H7 (cell line): ENCODE data around the gene OPN1MW3. TPM values are rescaled to one million over a fixed set of nuclear protein-coding genes. Genes with fewer than 3 reads are reported as not detected.
"Not testable (repeated sequence)": the region's sequence is repeated elsewhere in the genome, so short reads cannot be mapped to it uniquely, and the experiment has no call there.

Experiments used
- DNase-seq: peaks from one replicate; pipeline ENCODE4 v3.0.0; 2012
- H3K27me3 ChIP-seq: 2 replicates; pipeline ENCODE4 v1.6.0; 2011; ENCODE audit warnings: mild to moderate bottlenecking, low read length; ENCODE audit not compliant: control insufficient read depth, insufficient read depth
- H3K36me3 ChIP-seq: replicated peaks from 2 replicates; pipeline ENCODE4 v1.5.1; 2011; ENCODE audit warnings: low read length; ENCODE audit not compliant: control insufficient read depth, insufficient read depth
- H3K4me3 ChIP-seq: 2 replicates; pipeline ENCODE4 v1.5.1; 2011; ENCODE audit warnings: low read depth, mild to moderate bottlenecking, control low read depth, low read length, moderate library complexity; ENCODE audit not compliant: insufficient read depth
- total RNA-seq: library from RNA; depleted of rRNA; stranded (reverse); fragments of >200 nt; shearing (Covaris generic); gene quantifications from 2 replicates; pipeline ENCODE4 v1.2.3, GENCODE V29; 2014

OPN1MW3 gene
- total RNA-seq, 1 experiment from 2014 or later: not detected

- not testable (repeated sequence) for DNase-seq, H3K27me3 ChIP-seq, H3K4me3 ChIP-seq, H3K36me3 ChIP-seq
These were observed 11.9 kb downstream of the OPN1MW3 start for GRCh38 chrX:154269245-154269644.

DNA sequence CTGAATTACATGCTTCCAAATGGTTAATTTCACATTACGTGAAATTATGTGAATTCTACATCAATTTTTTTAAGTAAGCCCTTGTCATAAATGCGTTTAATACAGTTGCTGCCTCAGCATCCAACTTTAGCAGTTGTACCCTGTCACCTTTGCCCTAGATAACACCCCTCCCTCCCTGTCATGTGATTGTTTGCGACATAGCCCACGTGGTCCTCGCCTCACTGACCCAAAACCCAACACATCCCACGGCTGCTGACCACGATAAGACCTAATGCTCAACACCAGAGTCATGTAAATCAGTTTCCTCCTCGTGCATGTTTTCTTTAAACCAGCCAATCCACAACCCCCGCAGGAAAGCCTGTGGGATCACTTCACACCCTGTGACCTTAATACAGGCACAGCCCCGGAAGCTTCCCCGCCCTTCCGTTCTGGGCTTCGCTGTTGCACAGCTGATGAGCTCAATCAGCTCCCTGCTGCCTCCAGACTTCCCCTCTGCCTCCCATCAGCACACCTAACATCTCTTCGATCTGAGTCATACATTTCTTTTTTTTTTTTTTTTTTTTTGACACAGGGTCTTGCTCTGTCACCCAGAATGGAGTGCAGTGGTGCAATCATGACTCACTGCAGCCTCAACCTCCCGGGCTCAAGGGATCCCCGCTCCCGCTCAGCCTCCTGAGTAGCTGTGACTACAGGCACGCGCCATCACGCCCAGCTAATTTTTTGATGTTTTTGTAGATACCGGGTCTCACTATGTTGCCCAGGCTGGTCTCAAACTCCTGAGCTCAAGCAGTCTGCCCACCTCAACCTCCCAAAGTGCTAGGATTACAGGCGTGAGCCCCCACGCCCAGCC, 27.3 kb downstream of the OPN1MW3 start:
- DNase-seq, H3K27me3 ChIP-seq, H3K36me3 ChIP-seq, H3K4me3 ChIP-seq: not testable (repeated sequence)

DNA sequence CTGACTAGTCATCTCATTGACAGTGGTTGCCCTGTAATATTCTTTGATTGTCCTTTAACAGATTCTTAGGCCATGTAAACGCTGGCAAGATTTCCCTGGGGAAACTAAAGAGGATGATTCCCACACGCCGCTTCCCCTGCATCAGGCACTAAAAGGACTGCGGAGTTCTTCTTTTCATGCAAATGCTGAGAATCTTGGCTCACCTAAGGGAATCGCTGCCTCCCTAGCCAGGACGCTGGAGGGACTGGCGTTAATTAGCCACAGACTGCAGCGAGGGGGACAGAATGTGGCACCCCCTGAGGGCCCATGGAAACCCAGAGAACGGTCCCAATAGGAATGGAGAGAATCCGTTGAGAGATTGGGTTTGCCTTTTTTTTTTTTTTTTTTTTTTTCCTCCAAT, 29.0 kb downstream of the OPN1MW3 start:
- H3K36me3 ChIP-seq, H3K27me3 ChIP-seq, H3K4me3 ChIP-seq, DNase-seq: not testable (repeated sequence)

DNA sequence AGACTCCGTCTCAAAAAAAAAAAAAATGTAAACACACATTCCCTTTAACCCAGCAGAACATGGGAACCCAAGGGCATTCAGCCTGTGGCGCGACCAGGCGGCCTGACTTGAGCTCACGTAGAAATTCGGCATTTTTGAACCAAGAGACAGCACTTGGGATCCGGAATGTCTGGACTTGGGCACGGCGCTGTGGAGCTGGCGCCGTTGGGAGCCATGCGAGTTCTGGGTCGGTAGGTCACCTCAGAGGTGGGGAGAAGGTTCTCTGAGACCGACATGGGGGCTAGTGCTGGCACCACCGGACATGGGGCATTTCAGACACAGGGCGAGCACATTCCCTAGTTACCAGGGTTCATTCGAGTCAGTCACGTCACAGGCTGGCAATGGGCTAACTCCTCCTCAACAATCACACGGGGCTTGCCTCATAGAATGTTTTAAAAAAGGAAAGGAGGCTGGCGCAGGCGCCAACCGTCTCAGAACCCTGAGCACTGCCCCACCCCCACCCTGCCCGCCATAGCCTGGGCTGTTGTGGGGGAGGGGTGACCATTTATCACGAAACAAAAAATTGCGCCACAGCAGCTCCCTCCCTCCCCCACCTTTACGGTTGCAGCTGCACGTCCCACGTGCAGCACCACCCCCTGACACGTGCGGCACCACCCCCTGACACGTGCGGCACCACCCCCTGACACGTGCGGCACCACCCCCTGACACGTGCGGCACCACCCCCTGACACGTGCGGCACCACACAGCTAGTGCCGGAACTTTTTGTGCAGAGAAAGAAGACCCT, 37.6 kb downstream of the OPN1MW3 start, which contains the start of gene TEX28:
Gene TEX28, minus strand, starts transcription at position 334 of the 784 bp plus-strand sequence. CDS start 3,007 bp downstream, outside the sequence.
- Histone ChIP-seq H3K27me3 (no peaks in the 10 kb centered on the region), H3K4me3 (no peak within 1 kb of the TSS), H3K36me3 (no peaks in the 10 kb centered on the region)
- DNase-seq: no peak

- no peak for DNase-seq
- no peak within 1 kb of the TSS for H3K4me3 ChIP-seq
- no peaks in the 10 kb centered on the region for H3K27me3 ChIP-seq
- H3K36me3 ChIP-seq: no peaks in the 10 kb centered on the region
These were observed 38.4 kb downstream of the OPN1MW3 start, which contains the start of gene TKTL1 for GRCh38 chrX:154295664-154296310. Gene TKTL1 (plus strand): TSS chrX:154295795. CDS start chrX:154295860, 65 bp downstream.

GRCh38 chrX:154296731-154297130, 39.3 kb downstream of the OPN1MW3 start:
- DNase-seq: no peak
- Histone ChIP-seq H3K4me3 (no peak overlapping the region), H3K27me3 (no peaks in the 10 kb centered on the region), H3K36me3 (no peaks in the 10 kb centered on the region)

DNA sequence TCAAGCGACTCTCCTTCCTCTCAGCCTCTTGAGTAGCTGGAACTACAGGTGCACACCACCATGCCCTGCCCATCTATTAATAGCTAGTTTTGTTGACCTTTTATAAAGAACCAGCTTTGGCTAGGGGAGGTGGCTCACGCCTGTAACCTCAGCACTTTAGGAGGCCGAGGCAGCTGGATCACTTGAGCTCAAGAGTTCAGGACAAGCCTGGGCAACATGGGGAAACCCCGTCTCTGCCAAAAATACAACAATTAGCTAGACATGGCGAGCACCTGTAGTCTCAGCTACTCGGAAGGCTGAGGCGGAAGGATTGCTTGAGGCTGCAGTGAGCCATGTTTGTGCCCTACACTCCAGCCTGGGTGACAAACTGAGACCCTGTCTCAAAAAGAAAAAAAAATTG, 40.9 kb downstream of the OPN1MW3 start:
- no peak for DNase-seq
- no peaks in the 10 kb centered on the region for H3K36me3 ChIP-seq

GRCh38 chrX:154300816-154301215, 43.4 kb downstream of the OPN1MW3 start:
- H3K36me3 ChIP-seq: no peaks in the 10 kb centered on the region
- H3K4me3 ChIP-seq: no peak overlapping the region
- H3K27me3 ChIP-seq: no peaks in the 10 kb centered on the region
- DNase-seq: no peak

More for the DNA sequence above, 40.9 kb downstream of the OPN1MW3 start:
- H3K27me3 ChIP-seq: no peaks in the 10 kb centered on the region
- H3K4me3 ChIP-seq: no peak overlapping the region

GRCh38 chrX:154302998-154303397, 45.6 kb downstream of the OPN1MW3 start:
- H3K4me3 ChIP-seq, H3K27me3 ChIP-seq, DNase-seq, H3K36me3 ChIP-seq: not testable (repeated sequence)

DNA sequence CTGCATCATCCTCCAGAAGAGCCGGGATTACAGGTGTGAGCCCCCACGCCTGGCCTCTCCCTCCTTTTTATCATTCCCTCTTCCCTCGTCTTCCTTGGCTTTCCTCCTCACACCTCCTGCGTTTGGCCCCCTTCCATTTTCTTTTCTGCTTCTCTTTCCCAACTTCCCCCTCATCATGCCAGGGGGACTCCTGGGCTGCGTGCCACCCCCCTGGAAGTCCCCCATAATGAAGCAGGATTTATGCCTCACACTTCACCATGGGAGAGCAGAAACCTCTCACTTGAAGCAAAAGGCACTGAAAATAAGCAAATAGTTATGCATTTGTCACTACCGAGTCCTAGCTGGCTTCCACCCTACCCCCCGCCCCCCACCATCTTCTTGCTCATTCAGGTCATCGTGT, 46.1 kb downstream of the OPN1MW3 start:
- H3K4me3 ChIP-seq: no peak overlapping the region
- H3K27me3 ChIP-seq: no peaks in the 10 kb centered on the region
- no peaks in the 10 kb centered on the region for H3K36me3 ChIP-seq
- no peak for DNase-seq

- DNase-seq: no peak
- no peaks in the 10 kb centered on the region for H3K36me3 ChIP-seq
- no peaks in the 10 kb centered on the region for H3K27me3 ChIP-seq
- no peak overlapping the region for H3K4me3 ChIP-seq
These were observed 47.5 kb downstream of the OPN1MW3 start for GRCh38 chrX:154304846-154305245.

DNA sequence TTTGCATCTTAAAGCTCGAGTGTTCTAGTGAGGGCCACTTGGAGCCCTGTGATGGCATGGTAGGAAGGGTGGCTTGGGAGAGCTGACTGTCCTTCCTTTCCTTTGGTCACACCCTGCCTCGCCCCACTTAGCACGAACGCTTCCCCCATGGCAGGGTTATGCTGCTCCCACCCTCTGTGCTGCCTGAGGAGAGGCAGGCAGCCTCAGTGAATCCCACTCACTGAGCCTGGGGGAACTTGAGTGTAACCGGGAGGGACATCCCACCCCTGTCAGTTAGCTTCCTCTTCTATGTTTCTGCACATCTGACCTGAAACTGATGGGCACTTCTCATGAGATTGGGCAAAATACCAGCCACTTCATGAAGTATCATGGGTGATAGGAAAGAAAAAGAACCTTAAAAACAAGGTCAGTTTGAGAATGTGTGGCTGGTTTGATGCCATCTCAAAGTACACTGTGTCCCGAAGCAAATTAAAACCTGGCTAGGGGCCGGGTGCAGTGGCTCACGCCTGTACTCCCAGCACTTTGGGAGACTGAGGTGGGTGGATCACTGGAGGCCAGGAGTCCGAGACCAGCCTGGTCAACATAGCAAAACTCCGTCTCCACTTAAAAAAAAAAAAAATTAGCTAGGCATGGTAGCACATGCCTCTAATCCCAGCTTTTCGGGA, 48.3 kb downstream of the OPN1MW3 start:
- no peaks in the 10 kb centered on the region for H3K36me3 ChIP-seq
- no peak overlapping the region for H3K4me3 ChIP-seq
- no peaks in the 10 kb centered on the region for H3K27me3 ChIP-seq
- DNase-seq: no peak

DNA sequence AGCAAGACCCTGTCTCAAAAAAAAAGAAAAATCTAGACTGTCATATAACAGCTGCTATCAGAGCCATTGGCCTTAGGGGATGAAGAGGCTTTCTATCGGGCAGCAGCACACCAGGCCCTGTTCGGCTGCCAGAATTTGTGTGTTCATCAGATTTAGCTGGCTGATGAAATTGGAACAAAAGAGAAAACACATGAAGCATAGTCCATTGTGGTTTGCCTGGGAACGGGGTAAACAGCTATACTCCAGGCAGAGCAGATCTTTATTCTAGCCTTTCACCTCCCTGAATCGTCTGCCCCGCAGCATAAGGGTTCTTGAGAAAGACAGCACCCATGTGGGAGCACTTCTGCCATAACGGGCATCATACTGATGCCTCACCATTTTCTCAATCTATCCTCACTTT, 49.8 kb downstream of the OPN1MW3 start:
- no peaks in the 10 kb centered on the region for H3K27me3 ChIP-seq
- no peaks in the 10 kb centered on the region for H3K36me3 ChIP-seq
- H3K4me3 ChIP-seq: no peak overlapping the region
- DNase-seq: no peak
